ENCODE measurements around the gene KDM5C.

The KDM5C gene

GRCh38 chrX:53250556-53250955, 25.5 kb upstream of the KDM5C start:
- no peak for DNase-seq

- no peak for DNase-seq
These were observed 24.5 kb upstream of the KDM5C start for GRCh38 chrX:53249408-53250042.

GRCh38 chrX:53247928-53248327, 22.9 kb upstream of the KDM5C start:
- DNase-seq, result no peak

GRCh38 chrX:53246231-53246630, 21.2 kb upstream of the KDM5C start:
- DNase-seq, result no peak

GRCh38 chrX:53244610-53245009, 19.6 kb upstream of the KDM5C start:
- DNase-seq, result no peak

- DNase-seq, result no peak
These were observed 17.3 kb upstream of the KDM5C start for GRCh38 chrX:53242310-53242709.

- no peak for DNase-seq
These were observed 16.6 kb upstream of the KDM5C start for GRCh38 chrX:53241558-53241957.

- DNase-seq, result no peak
These were observed 14.5 kb upstream of the KDM5C start for GRCh38 chrX:53239474-53239873.

GRCh38 chrX:53237056-53237455, 12.0 kb upstream of the KDM5C start:
- DNase-seq, result no peak

- DNase-seq, result no peak
These were observed 11.1 kb upstream of the KDM5C start for GRCh38 chrX:53236025-53236679.

- no peak for DNase-seq
These were observed 10.6 kb upstream of the KDM5C start for GRCh38 chrX:53235566-53235965.

- no peak for DNase-seq
These were observed 9.5 kb upstream of the KDM5C start for GRCh38 chrX:53234484-53234883.

- DNase-seq, result no peak
These were observed 8.5 kb upstream of the KDM5C start for GRCh38 chrX:53233536-53233935.

- no peak for DNase-seq
These were observed 5.1 kb upstream of the KDM5C start for GRCh38 chrX:53230116-53230515.

GRCh38 chrX:53227224-53227765, 2.3 kb upstream of the KDM5C start:
- DNase-seq, result no peak

GRCh38 chrX:53223955-53224859, 800 bp downstream of the KDM5C start:
- DNase-seq, result no peak

GRCh38 chrX:53223068-53223693, 1.8 kb downstream of the KDM5C start:
- no peak for DNase-seq

- DNase-seq, result no peak
These were observed 13.5 kb downstream of the KDM5C start for GRCh38 chrX:53211391-53211978.

- DNase-seq, result no peak
These were observed 28.3 kb downstream of the KDM5C start for GRCh38 chrX:53196678-53197077.

GRCh38 chrX:53195401-53195800, 29.6 kb downstream of the KDM5C start:
- no peak for DNase-seq

GRCh38 chrX:53194308-53194707, 30.7 kb downstream of the KDM5C start:
- DNase-seq, result no peak

- no peak for DNase-seq
These were observed 31.9 kb downstream of the KDM5C start for GRCh38 chrX:53193093-53193492.
